HEK293 (cell line): ENCODE measurements around the gene PRSS16.

Source experiments
- CTCF ChIP-seq: fragments of 450-650 bp; formaldehyde crosslinking; IDR thresholded peaks from 2 replicates; pipeline ENCODE4 v1.5.1; 2016; ENCODE audit warnings: missing biosample characterization, missing genetic modification characterization
- ZNF311 ChIP-seq: fragments of 450-650 bp; formaldehyde crosslinking; IDR thresholded peaks from 2 replicates; pipeline ENCODE4 v1.5.1; 2017; ENCODE audit warnings: missing biosample characterization, missing genetic modification characterization, borderline replicate concordance
- TF ChIP-seq, protein P1 (sequence below): fragments of 450-650 bp; formaldehyde crosslinking; IDR thresholded peaks from 2 replicates; pipeline ENCODE4 v1.5.1; 2017; ENCODE audit warnings: missing biosample characterization, missing genetic modification characterization

DNA sequence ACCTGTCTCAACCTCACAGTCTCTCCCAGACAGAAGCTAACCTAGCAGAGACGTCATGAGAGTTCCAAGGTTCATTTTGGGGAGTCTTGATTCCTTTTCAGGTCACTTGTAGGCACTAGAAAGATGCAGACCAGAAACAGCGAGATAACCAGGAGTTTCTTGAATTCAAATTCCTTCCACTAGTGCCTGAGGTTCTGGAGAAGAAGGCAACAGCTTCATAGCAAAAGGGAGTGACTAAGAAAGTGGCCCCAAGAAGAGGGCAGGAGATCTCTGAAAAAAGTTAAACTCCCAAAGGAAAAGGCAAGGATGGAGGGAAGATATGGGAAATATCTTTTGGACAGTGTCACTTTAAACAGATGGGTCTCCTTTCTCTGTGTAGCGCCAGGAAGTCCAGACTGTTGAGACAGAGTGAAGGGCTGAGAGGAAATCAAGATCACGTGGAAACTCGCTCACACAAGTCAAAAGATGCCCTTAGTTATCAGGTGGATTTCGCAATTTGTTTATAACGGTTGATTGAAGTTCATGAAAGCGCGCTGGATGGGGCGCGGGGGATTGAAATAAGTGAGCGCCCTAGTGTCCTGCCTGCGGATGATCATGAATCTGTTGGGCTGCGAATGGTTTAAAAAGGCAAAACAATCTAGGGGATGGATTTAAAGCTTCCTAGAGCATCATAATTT, 4.8 kb upstream of the PRSS16 start:
- TF ChIP-seq ZNF311 (tag by site-specific recombination) (no peak), CTCF (tag by site-specific recombination) (no peak)
- TF ChIP-seq, protein P1, sequence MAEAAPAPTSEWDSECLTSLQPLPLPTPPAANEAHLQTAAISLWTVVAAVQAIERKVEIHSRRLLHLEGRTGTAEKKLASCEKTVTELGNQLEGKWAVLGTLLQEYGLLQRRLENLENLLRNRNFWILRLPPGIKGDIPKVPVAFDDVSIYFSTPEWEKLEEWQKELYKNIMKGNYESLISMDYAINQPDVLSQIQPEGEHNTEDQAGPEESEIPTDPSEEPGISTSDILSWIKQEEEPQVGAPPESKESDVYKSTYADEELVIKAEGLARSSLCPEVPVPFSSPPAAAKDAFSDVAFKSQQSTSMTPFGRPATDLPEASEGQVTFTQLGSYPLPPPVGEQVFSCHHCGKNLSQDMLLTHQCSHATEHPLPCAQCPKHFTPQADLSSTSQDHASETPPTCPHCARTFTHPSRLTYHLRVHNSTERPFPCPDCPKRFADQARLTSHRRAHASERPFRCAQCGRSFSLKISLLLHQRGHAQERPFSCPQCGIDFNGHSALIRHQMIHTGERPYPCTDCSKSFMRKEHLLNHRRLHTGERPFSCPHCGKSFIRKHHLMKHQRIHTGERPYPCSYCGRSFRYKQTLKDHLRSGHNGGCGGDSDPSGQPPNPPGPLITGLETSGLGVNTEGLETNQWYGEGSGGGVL = no peak
